ENCODE measurements around the gene POU2F3. TPM values are rescaled to one million over a fixed set of nuclear protein-coding genes. Genes with fewer than 3 reads are reported as not detected.

The POU2F3 gene
- total RNA-seq, 2 donors from 2014 or later = not detected

DNA sequence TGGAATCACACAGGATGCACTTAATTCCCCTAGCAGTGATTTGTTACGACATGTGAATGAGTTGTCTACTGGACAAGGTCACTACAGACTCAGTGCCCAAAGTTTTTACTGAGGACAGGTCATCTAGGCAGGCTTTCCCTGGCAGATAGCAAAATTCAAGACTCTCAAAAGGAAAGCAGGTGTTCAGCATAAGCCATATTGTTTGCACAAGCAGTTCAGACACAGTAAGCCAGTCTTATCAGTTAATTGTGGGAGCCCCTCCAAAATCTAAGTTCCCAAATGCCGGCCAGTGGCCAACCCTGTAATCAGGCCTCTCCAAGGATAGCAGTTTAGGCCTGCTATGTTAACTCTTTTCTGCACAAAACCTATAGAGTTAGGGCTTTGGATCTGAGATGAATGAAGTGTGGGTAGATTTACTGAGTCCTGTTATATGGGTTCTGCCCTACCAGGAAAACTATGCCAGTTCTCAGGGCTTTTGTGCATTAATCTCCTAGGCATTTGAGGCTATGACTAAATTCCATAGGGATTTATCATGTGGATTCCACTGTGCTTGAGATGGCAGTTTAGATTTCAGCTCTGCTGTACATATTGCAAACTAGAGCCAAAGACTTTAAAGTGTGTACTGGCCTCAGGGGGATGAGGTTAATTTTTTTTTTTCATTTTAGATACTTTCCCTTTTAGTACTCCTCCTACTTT, 91.5 kb downstream of the POU2F3 start:
- intact Hi-C loops (cut with DNase I) = loop anchor here (10.0 kb wide), 2 partner anchors 93 to 143 kb away; no protein-coding TSS in a partner anchor
- peak in 1 of 2 donors; percentile 12 for ATAC-seq
- DNase-seq = no peak

DNA sequence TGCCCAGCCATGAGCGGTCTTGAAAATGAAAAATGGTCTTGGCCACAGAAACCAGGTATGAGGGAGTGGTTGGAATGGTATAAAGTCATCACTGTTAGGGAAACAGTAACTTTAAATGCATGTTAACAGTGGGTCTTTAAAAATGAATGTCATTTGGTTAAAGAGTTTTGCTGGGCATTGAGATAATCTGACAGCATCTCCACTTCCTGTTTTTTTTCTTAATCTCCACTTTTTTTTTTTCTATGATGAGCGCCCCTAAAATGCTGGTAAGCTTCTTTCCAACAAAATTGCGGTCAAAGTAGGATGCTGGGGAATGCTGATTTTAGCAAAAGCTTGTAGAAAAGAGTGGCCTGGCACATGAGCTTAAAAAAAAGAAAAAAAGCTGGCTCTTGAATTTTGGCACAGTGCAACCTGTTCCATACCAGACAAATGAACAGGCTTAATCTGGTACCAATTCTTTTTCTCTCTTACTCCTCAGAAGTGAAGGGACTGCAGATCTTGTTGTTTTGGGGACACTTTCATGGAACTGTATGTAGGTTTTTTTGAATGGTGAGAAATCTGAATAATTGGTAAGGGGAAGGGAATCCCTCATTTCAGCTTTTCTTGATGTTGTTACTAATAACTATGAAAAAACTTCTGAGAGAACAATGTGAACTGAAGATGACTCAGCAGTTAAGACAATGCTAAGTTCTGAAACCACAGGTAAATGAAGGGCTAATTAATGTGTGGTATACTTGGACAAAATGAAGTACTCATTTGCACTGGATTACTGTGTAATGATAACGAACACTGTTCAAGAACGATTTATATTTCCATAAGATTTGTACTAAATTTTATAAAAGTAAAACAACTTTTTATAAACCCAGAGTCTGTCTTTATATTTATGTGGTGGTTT, 93.1 kb downstream of the POU2F3 start:
- DNase-seq (no peak), ATAC-seq (no peak)
- intact Hi-C loops (cut with DNase I) = loop anchor here (10.0 kb wide), 2 partner anchors 92 to 142 kb away; no protein-coding TSS in a partner anchor

DNA sequence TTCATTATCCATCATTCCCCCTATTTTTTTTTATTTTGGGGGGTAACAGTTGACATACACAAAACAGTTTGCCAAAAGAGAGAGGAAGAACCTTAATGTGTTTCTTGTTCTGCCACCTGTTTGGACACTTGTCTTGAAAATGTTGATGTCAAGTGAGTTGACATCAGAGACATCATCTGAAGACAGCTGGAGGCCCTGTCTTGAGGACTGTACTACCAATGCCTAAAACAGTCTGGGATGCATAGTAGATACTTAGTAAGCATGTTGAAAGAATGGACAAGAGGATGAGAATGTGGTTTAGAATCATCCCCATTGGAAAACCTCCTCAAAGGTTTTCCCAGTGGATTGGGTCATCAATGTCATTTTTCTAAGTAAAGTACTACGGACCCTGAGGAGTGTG, 93.9 kb downstream of the POU2F3 start:
- intact Hi-C loops (cut with DNase I) = loop anchor here (10.0 kb wide), 2 partner anchors 91 to 141 kb away; no protein-coding TSS in a partner anchor
- DNase-seq (no peak), ATAC-seq (no peak)

DNA sequence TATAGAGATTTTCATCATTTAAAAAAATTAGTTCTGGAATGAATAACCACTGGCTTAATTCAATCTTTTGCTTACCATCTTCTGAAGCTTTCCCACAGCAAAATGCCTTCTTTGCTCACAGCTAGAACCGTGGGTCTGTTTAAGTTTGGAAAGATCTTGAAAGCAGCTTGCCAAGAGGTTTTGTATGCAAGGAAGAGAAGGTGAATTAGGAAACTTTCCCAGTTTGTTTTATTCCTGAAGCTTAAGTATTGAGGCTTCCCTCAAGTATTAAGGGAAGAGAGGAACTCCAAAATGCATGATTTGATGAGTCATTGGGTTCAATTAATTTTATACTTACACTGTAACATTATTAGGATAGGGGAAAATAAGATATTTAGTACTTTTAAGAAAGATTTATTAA, 94.4 kb downstream of the POU2F3 start:
- no peak for ATAC-seq
- no peak for DNase-seq
- intact Hi-C loops (cut with DNase I) = loop anchor here (10.0 kb wide), 2 partner anchors 90 to 140 kb away; no protein-coding TSS in a partner anchor

DNA sequence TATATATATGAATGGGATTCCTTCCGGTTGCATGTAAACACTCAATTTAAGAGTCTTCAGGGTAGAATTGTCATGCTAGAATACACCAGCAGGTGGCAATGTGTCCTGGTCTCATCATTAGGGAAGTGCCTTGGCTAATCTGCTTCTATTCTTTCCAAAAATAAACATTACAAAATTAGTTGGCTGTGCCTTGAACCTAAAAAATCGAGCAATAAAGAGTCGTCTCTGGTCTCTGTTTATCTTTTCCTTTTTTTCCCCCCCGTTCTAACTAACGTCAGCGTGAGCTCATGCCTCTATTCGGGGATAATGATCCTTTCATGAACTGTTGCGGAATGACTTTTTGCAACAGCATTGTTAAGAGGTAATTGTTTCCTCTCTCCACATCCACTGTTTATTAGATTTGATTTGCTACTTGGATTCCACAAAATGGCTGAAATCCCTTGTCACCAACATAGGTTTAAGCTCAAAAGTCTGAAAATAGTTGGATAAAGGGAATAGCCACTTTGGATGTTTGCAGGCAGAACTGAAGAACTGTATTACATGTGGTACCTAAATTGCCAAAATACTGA, 95.0 kb downstream of the POU2F3 start:
- ATAC-seq (peak; percentile 9 to 49), DNase-seq (peak; percentile 49)
- intact Hi-C loops (cut with DNase I) = loop anchor here (5.0 to 10.0 kb wide), 3 partner anchors 90 to 140 kb away; no protein-coding TSS in a partner anchor

DNA sequence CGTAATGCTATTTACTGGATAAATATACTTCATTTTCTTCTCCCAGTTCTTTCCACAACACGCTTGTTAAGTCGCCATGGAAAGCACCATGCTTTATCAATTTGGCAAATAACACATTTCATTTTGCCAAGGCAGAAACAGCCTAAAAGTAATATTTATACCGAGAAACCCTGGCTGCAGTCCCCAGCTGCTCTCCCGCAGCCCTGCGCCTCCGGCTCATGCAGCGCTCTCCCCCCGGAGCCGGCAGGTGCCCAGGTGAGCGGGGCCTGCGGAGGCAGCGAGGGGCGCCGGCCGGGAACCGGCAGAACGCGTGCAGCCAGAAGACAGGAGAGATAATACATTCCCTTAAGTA, 95.6 kb downstream of the POU2F3 start:
- peak; percentile 33 for DNase-seq
- intact Hi-C loops (cut with DNase I) = loop anchor here (5.0 to 10.0 kb wide), 3 partner anchors 89 to 139 kb away; no protein-coding TSS in a partner anchor
- peak; percentile 10 to 14 for ATAC-seq

DNA sequence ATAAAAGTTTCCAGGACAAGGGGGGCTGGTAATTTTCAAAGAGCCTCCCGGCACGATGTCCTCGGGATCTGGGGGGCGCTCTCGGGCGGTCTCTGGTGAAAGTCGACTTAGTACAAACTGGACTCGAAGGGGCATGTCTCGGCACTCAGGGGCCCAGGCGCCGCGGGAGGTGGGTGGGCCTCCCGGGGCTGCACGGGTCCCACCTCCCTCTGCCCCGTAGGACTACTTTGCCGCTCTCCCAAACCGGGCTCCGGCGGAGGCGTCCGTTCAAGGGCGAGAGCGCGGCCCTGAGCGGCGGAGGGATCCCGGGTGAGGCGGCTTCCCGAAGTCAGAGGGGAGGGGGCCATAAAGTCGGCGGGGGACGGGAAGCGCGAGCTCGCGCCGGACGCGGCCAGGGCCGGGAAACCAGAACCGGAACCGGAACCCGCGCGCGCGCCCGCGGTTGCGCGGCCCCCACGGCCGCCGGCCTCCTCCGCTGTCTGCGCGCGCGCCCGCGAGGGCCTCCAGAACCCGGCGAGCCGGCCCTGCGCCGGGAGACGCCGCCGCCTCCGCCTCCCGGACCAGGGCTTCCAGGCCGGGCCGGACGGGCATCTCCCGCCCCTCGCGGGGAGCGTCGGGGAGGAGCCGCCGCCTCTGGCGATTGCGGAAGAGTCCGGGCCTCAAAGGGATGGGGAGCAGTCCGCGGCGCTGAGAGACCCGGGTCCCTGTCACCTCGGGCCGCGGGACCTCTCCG, 96.1 kb downstream of the POU2F3 start, which contains the start of gene ARHGEF12:
Gene ARHGEF12, plus strand, starts transcription at position 506 of the 733 bp plus-strand sequence. CDS start 831 bp downstream, outside the sequence.
- ATAC-seq (peak; percentile 85), DNase-seq (peak; percentile 97)
- intact Hi-C loops (cut with DNase I) = loop anchor here (5.0 to 10.0 kb wide), 3 partner anchors 89 to 139 kb away; no protein-coding TSS in a partner anchor

DNA sequence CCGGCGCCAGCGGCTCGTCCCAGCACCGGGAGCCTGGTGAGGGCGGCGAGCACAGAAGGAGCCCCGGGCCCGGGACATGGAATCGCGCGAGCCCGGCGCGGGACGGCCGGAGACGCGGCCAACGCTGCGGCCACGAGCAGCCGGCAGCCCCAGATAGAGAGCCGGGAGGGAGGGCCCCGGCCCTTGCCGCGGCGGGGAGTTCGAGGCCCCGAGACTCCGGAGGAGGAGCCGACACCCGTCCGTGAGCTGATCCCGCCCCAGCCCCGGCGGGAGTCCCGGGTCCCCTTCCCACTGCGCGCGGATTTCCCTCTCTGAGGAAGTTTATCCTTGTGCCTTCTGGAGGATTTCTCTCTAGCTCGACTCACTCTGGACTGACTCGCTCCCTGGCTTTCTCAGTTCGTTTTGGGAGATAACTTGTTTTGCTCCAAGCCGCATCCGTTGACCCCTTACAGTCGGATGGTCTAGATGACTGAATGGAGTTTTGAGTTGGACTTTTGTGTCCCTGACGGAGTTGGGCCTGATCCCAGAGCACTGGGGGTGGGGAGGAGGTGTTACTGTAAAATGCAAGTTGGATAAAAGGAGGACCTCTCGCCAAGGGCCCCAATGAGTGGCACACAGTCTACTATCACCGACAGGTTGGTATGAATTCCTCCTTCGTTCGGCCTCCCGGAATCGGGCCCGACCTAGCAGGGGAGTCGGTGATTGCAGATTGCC, 96.9 kb downstream of the POU2F3 start:
- DNase-seq (peak; percentile 63), ATAC-seq (peak; percentile 39 to 53)
- intact Hi-C loops (cut with DNase I) = loop anchor here (5.0 to 10.0 kb wide), 3 partner anchors 88 to 138 kb away; no protein-coding TSS in a partner anchor

DNA sequence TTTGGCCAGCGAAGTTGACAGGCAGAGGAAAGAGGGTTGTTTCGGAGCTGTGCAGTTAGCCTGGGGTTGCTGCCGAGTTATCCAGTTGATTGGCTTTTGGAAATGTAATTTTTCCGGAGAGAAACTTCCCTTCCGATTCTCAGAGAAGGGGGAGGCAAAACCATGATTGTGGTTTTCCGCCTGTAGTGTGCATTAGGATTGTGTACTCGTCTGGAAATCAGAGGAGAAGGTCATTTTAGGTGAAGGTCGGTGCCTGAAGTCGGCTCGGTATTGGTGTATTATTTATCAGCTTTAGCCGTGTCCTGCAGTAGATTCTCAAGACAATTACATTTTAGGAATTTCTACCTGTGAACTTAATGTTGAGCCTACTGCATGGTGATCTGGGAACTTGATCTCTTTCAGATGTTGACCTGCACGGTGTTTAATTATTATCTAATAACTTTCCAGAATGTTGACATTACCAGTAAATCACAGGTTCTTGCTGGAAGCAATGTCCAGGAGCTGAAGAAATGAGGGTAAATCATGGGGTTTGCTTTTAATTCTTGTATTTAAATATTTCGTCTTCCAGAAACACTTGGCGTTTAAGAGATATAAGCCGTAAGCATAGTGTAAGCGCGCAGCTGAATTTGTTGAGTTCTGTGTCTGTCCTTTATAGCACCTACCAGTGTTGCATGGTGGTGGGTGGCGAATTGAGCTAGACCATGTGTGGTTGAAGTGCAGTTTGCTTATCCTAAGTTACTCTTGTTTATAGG, 97.6 kb downstream of the POU2F3 start:
- DNase-seq = no peak
- intact Hi-C loops (cut with DNase I) = loop anchor here (5.0 to 10.0 kb wide), 3 partner anchors 87 to 137 kb away; no protein-coding TSS in a partner anchor
- ATAC-seq = no peak

DNA sequence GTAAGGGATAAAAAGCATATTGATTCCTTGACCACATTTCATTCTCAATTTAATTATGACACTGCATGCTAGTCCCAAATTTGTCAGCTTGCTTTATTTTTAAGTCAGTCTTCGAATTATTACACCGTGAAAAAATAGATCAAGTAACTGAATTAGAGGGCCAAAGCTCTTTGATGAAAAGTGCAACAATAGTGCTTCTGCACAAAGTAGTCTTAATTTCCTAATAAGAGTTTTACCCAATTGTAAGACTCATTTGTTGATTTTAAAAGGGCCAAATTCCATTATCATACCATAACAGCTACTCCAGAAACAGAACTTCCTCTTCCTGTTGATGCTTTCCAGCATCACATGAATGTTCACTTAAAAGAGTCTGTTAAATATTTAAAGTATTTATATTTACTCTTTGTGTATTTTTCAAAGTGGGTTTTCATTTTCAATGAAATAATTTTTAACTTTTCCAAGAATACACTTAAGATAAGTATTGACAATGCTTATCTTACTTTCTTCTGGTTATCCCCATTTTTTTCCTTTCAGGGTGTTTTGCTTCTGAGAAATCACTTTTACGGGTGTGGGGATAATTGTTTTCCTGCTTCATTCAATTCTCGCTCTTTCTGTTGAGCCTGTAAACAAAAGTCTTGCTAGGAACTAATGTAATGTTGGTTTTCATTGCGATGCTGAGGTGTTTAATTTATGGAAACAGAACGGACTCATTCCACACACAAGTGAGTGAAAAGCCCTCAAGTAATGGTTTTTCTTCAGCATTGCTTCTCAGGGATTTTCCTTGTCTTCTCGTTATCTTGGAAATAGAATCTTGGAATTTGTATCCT, 98.4 kb downstream of the POU2F3 start:
- no peak for DNase-seq
- intact Hi-C loops (cut with DNase I) = loop anchor here (5.0 to 10.0 kb wide), 3 partner anchors 86 to 136 kb away; no protein-coding TSS in a partner anchor
- no peak for ATAC-seq

DNA sequence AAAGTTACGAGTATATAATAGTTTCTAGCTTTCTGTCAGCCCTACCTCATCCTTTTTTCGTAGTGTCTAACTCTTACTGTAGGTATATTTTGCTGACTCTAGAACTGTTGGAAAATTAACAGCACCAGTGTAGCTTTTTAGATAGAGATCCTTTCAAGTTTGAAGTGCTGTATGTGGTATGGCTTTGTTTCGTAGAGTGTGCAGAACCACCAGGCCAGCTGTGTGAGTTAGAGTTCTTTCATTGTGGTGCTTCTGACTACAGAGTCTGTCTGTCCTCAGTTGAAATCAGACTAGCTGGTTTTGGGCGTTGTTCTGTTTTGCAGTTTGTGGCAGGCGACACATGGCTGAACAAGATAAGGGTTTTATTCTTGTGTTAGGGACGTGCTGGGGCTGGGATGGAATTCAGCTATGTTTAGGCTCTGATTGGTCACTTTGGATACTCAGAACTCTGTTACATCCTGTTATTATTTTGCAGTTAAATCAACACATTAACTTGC, 99.5 kb downstream of the POU2F3 start:
- intact Hi-C loops (cut with DNase I) = loop anchor here (5.0 to 10.0 kb wide), 3 partner anchors 85 to 135 kb away; no protein-coding TSS in a partner anchor
- peak; percentile 42 for DNase-seq
- peak in 1 of 2 donors; percentile 3 for ATAC-seq

DNA sequence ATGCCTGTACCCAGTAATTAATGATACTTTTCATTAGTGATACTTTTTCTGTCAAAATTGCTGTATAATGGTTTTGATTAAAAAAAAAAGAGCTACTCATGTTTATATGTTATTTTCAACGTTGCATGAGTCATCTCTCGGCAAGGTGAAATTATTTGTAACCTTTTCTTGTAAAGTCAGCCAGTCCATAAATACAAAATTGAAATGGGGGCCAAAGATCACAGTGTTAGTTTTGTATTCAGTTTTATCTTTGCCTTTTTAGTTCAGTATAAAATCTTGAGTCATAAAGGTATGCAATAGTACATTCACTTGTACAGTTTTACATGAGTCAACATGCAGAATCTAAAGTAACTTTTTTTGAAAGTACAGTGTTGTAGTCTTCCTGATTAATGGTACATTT, 100.6 kb downstream of the POU2F3 start:
- intact Hi-C loops (cut with DNase I) = loop anchor here in 1 of 2 donors (10.0 kb wide), 1 partner anchor 54 kb away; no protein-coding TSS in a partner anchor
- DNase-seq = no peak
- no peak for ATAC-seq

DNA sequence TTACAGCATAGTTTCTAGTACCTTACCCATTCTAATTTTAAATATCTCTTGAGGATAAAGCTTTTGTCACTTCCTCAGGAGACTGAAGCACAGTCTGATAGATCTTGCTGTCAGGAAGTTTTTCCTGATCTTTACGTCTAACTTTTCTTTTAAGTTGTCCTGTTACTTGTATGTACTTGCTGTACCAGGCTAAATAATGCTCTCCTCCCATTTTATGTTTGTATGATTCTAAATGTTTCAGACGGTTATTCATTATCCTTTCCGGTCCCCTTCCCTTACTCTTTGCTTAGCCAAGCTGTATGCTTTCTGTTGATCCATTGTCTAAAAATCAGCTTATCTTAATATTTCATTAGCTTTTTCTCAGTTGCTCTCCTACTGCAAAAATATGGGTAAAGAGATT, 102.3 kb downstream of the POU2F3 start:
- intact Hi-C loops (cut with DNase I) = loop anchor here in 1 of 2 donors (10.0 kb wide), 1 partner anchor 53 kb away; no protein-coding TSS in a partner anchor
- DNase-seq = no peak
- no peak for ATAC-seq

DNA sequence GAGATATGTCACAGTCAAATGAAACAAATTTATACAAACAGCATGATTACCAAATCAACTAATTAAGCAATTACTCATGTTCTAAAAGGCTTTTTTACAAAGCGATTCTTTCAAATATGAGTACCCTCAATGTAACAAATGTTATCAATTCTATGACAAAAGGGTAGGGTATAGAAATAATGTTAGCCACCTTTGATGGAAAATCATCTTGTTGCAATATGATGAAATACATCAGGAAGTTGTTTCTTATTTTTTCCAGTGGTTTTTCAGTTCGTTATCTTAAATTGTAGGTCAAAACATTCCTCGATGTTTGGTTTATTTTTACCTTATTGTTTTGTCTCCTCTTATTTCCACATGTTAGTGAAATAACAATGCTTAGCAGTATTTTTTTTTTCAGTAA, 102.7 kb downstream of the POU2F3 start:
- DNase-seq (no peak), ATAC-seq (no peak)
- intact Hi-C loops (cut with DNase I) = loop anchor here in 1 of 2 donors (10.0 kb wide), 1 partner anchor 52 kb away; no protein-coding TSS in a partner anchor

DNA sequence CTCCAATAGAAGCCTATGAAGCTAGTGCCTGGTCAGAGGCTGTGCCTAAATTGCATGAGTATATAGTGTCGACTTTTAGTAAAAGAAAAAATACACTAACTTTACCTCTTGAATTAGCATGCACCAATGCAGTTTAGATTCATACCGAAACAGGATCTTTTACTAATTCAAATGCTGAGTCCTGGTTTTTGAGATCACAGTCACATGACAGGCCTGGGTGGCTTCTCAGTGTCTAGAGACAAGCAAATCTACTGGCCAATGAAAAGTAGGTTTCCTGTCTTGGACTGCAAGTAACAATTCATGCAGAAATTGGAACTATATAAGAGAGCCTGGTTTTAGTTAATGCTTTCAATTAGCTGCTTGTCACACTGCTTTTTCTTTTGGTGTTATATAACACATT, 103.5 kb downstream of the POU2F3 start:
- intact Hi-C loops (cut with DNase I) = loop anchor here in 1 of 2 donors (10.0 kb wide), 1 partner anchor 51 kb away; no protein-coding TSS in a partner anchor
- no peak for DNase-seq
- peak in 1 of 2 donors; percentile 30 for ATAC-seq
